Measurements from ENCODE around the gene HMGN4. TPM values are rescaled to one million over a fixed set of nuclear protein-coding genes. Genes with fewer than 3 reads are reported as not detected.
A peak's percentile ranks its signal among the peaks of the same experiment; 100 is the strongest.

HMGN4 gene
- polyA plus RNA-seq, 1 donor from 2014 or later: 125 TPM

DNA sequence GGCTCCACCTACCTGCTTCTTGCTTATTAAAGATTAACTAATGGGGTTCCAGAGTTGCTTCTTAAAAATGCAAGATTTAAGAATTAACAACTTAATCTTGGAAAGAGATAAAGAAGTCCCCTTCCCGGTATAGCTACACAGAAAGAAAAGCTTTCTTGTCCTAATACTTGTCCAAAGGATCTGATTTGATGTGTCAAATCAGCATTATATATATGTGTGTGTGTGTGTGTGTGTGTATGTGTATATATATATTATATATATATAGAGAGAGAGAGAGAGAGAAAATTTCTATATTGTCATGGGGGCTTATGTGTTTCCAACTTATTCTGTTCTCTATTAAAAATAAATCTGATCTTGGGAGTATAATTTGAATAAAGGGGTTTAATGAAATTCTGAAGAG is 4.6 kb upstream of the HMGN4 start:
- Histone ChIP-seq H3K79me2 (replicated peaks; ENCODE audit: insufficient read depth, low read length) (no peaks in the 10 kb centered on the region), H3F3A (ENCODE audit: insufficient read depth, low read length, poor library complexity, severe bottlenecking) (peaks cover 23% of the 10 kb centered on the region), H3K27ac (ENCODE audit: low read length) (peak overlapping the region; percentile 84), H3K9ac (ENCODE audit: low read length) (peak overlapping the region; percentile 79), H3K9me3 (ENCODE audit: low read length) (no peaks in the 10 kb centered on the region), H3K4me2 (ENCODE audit: low read length) (peak overlapping the region; percentile 95), H3K36me3 (ENCODE audit: insufficient read depth, low read length) (no peaks in the 10 kb centered on the region), H3K9me2 (ENCODE audit: insufficient read depth, low read length) (no peaks in the 10 kb centered on the region), H3K4me3 (ENCODE audit: low read length) (peak overlapping the region; percentile 91), H3K27me3 (ENCODE audit: insufficient read depth, low read depth, low read length) (no peaks in the 10 kb centered on the region), H2AFZ (ENCODE audit: low read depth, low read length) (peak overlapping the region; percentile 69), H4K20me1 (ENCODE audit: insufficient read depth) (no peaks in the 10 kb centered on the region)
- TF ChIP-seq TAF1 (IDR thresholded peaks at IDR 0.05; ENCODE audit: low read depth) (no peak), EZH2 (IDR thresholded peaks at IDR 0.05; ENCODE audit: borderline replicate concordance, insufficient read depth, low read length, poor library complexity, severe bottlenecking) (no peak), EP300 (conservative IDR thresholded peaks at IDR 0.05; ENCODE audit: poor library complexity, severe bottlenecking) (no peak), SMC3 (conservative IDR thresholded peaks at IDR 0.05; ENCODE audit: poor library complexity) (no peak), RAD21 (conservative IDR thresholded peaks at IDR 0.05) (no peak)
- TF ChIP-seq, protein P1, sequence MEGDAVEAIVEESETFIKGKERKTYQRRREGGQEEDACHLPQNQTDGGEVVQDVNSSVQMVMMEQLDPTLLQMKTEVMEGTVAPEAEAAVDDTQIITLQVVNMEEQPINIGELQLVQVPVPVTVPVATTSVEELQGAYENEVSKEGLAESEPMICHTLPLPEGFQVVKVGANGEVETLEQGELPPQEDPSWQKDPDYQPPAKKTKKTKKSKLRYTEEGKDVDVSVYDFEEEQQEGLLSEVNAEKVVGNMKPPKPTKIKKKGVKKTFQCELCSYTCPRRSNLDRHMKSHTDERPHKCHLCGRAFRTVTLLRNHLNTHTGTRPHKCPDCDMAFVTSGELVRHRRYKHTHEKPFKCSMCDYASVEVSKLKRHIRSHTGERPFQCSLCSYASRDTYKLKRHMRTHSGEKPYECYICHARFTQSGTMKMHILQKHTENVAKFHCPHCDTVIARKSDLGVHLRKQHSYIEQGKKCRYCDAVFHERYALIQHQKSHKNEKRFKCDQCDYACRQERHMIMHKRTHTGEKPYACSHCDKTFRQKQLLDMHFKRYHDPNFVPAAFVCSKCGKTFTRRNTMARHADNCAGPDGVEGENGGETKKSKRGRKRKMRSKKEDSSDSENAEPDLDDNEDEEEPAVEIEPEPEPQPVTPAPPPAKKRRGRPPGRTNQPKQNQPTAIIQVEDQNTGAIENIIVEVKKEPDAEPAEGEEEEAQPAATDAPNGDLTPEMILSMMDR (IDR thresholded peaks at IDR 0.05; ENCODE audit: poor library complexity, severe bottlenecking): no peak

DNA sequence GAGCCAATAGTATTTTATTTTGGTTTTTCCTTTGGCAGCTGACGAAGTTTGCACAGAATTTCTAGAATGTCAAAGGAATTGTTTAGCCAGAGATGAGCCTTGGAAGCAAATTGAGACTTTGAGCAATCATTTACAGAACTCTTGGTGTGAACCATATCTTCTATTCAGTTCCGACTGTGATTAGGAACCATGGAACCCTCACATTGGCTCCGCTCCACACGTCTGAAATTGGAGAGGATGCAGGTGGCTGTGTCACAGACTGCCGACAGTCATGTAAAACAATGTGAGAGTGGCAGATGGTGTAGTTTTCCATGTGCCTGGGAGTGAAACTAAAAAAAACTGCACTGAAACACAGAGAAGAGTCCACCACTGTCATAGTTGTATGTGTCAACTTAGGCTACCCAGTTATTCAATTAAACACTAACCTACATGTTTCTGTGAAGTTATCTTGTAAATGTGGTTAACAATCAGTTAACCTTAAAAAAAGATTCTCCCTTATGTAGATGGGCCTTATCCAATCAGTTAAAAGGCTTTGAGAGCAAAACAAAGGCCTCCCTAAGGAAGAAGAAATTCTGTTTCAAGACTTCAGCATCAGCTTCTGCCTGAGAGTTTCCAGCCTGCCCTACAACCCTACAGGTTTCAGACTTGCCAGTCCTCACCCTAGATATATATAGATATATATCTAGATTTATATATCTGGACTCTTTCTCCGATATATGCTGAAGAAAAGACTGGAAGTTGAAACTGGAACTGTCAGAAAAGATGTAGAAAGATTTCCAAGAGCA is 3.3 kb upstream of the HMGN4 start:
- H3K9me2 ChIP-seq (ENCODE audit: insufficient read depth, low read length): no peaks in the 10 kb centered on the region
- H3K4me2 ChIP-seq (ENCODE audit: low read length): no peak overlapping the region
- TF ChIP-seq TAF1 (IDR thresholded peaks at IDR 0.05; ENCODE audit: low read depth): no peak
- TF ChIP-seq SMC3 (conservative IDR thresholded peaks at IDR 0.05; ENCODE audit: poor library complexity): no peak
- TF ChIP-seq, protein P1 (IDR thresholded peaks at IDR 0.05; ENCODE audit: poor library complexity, severe bottlenecking): no peak
- no peak for TF ChIP-seq MXI1 (conservative IDR thresholded peaks at IDR 0.05; ENCODE audit: poor library complexity, severe bottlenecking)
- no peak for TF ChIP-seq RAD21 (conservative IDR thresholded peaks at IDR 0.05)
- TF ChIP-seq POLR2AphosphoS5 (IDR thresholded peaks at IDR 0.05): no peak
- TF ChIP-seq EP300 (conservative IDR thresholded peaks at IDR 0.05; ENCODE audit: poor library complexity, severe bottlenecking): no peak
- TF ChIP-seq EZH2 (IDR thresholded peaks at IDR 0.05; ENCODE audit: borderline replicate concordance, insufficient read depth, low read length, poor library complexity, severe bottlenecking): no peak
- no peak for TF ChIP-seq REST (IDR thresholded peaks at IDR 0.05; ENCODE audit: borderline replicate concordance)
- H3F3A ChIP-seq (ENCODE audit: insufficient read depth, low read length, poor library complexity, severe bottlenecking): peaks cover 23% of the 10 kb centered on the region
- H3K4me3 ChIP-seq (ENCODE audit: low read length): no peak overlapping the region
- H3K27ac ChIP-seq (ENCODE audit: low read length): no peak overlapping the region
- H3K9me3 ChIP-seq (ENCODE audit: low read length): no peaks in the 10 kb centered on the region
- H3K9ac ChIP-seq (ENCODE audit: low read length): no peak overlapping the region
- H2AFZ ChIP-seq (ENCODE audit: low read depth, low read length): no peak overlapping the region
- no peaks in the 10 kb centered on the region for H3K27me3 ChIP-seq (ENCODE audit: insufficient read depth, low read depth, low read length)
- no peaks in the 10 kb centered on the region for H3K36me3 ChIP-seq (ENCODE audit: insufficient read depth, low read length)
- peaks cover 9% of the 10 kb centered on the region for H3K79me2 ChIP-seq (replicated peaks; ENCODE audit: insufficient read depth, low read length)
- H4K20me1 ChIP-seq (ENCODE audit: insufficient read depth): no peaks in the 10 kb centered on the region

Data from neural cell (in vitro differentiated cells).